ENCODE results near the gene TBC1D23.

- TF ChIP-seq CTCF (IDR thresholded peaks at IDR 0.05; ENCODE audit: low read depth, low read length, missing input control) (no peak), GABPA (IDR thresholded peaks at IDR 0.05 in 1 of 2, conservative IDR thresholded peaks at IDR 0.05 in 1 of 2) (peak; percentile 47 to 87), RAD21 (IDR thresholded peaks at IDR 0.05) (peak; percentile 38 to 44), YY1 (IDR thresholded peaks at IDR 0.05) (peak; percentile 99), REST (IDR thresholded peaks at IDR 0.05) (peak; percentile 95), EGR1 (IDR thresholded peaks at IDR 0.05; ENCODE audit: low read depth in 2 of 2) (peak in 1 of 2 donors; percentile 36), MAX (IDR thresholded peaks at IDR 0.05) (peak; percentile 85), TAF1 (conservative IDR thresholded peaks at IDR 0.05) (peak; percentile 81), ATF3 (IDR thresholded peaks at IDR 0.05) (peak; percentile 58)
These were observed at the start of gene TBC1D23 for GRCh38 chr3:100260685-100261484.

All from liver (tissue), 3 donors.